ENCODE data around the gene TRAF3IP3. TPM values are rescaled to one million over a fixed set of nuclear protein-coding genes. Genes with fewer than 3 reads are reported as not detected.

TRAF3IP3 gene
- polyA plus RNA-seq, 1 donor from 2014 or later: not detected

- no peaks in the 10 kb centered on the region for H3K9me3 ChIP-seq (ENCODE audit: low read length)
- H3K27me3 ChIP-seq (ENCODE audit: insufficient read depth, low read depth, low read length): no peaks in the 10 kb centered on the region
- no peak overlapping the region for H3K4me2 ChIP-seq (ENCODE audit: low read length)
- no peaks in the 10 kb centered on the region for H3K36me3 ChIP-seq (ENCODE audit: insufficient read depth, low read length)
- H3K9ac ChIP-seq (ENCODE audit: low read length): no peak overlapping the region
- TF ChIP-seq RAD21 (conservative IDR thresholded peaks at IDR 0.05): no peak
- H3K9me2 ChIP-seq (ENCODE audit: insufficient read depth, low read length): no peaks in the 10 kb centered on the region
- H3K4me3 ChIP-seq (ENCODE audit: low read length): no peak overlapping the region
- no peaks in the 10 kb centered on the region for H3F3A ChIP-seq (ENCODE audit: insufficient read depth, low read length, poor library complexity, severe bottlenecking)
- H3K79me2 ChIP-seq (replicated peaks; ENCODE audit: insufficient read depth, low read length): no peaks in the 10 kb centered on the region
- no peak overlapping the region for H3K27ac ChIP-seq (ENCODE audit: low read length)
- no peaks in the 10 kb centered on the region for H4K20me1 ChIP-seq (ENCODE audit: insufficient read depth)
- H2AFZ ChIP-seq (ENCODE audit: low read depth, low read length): no peak overlapping the region
Observed at GRCh38 chr1:209715314-209715713, 40.5 kb upstream of the TRAF3IP3 start.

- no peak overlapping the region for H3K4me3 ChIP-seq (ENCODE audit: low read length)
- no peaks in the 10 kb centered on the region for H3K36me3 ChIP-seq (ENCODE audit: insufficient read depth, low read length)
- H4K20me1 ChIP-seq (ENCODE audit: insufficient read depth): no peaks in the 10 kb centered on the region
- no peak for TF ChIP-seq REST (IDR thresholded peaks at IDR 0.05; ENCODE audit: borderline replicate concordance)
- no peaks in the 10 kb centered on the region for H3K27me3 ChIP-seq (ENCODE audit: insufficient read depth, low read depth, low read length)
- H3K9me2 ChIP-seq (ENCODE audit: insufficient read depth, low read length): no peaks in the 10 kb centered on the region
- no peaks in the 10 kb centered on the region for H3K9me3 ChIP-seq (ENCODE audit: low read length)
- H3F3A ChIP-seq (ENCODE audit: insufficient read depth, low read length, poor library complexity, severe bottlenecking): no peaks in the 10 kb centered on the region
- no peak overlapping the region for H3K27ac ChIP-seq (ENCODE audit: low read length)
- no peak overlapping the region for H3K4me2 ChIP-seq (ENCODE audit: low read length)
- no peak overlapping the region for H3K9ac ChIP-seq (ENCODE audit: low read length)
- H3K79me2 ChIP-seq (replicated peaks; ENCODE audit: insufficient read depth, low read length): no peaks in the 10 kb centered on the region
- no peak overlapping the region for H2AFZ ChIP-seq (ENCODE audit: low read depth, low read length)
Observed at GRCh38 chr1:209717818-209718217, 38.0 kb upstream of the TRAF3IP3 start.

- no peaks in the 10 kb centered on the region for H3F3A ChIP-seq (ENCODE audit: insufficient read depth, low read length, poor library complexity, severe bottlenecking)
- no peak overlapping the region for H3K9ac ChIP-seq (ENCODE audit: low read length)
- H3K27me3 ChIP-seq (ENCODE audit: insufficient read depth, low read depth, low read length): no peaks in the 10 kb centered on the region
- H3K4me2 ChIP-seq (ENCODE audit: low read length): no peak overlapping the region
- no peaks in the 10 kb centered on the region for H3K9me3 ChIP-seq (ENCODE audit: low read length)
- no peaks in the 10 kb centered on the region for H4K20me1 ChIP-seq (ENCODE audit: insufficient read depth)
- no peaks in the 10 kb centered on the region for H3K9me2 ChIP-seq (ENCODE audit: insufficient read depth, low read length)
- H3K36me3 ChIP-seq (ENCODE audit: insufficient read depth, low read length): no peaks in the 10 kb centered on the region
- no peak for TF ChIP-seq TAF1 (IDR thresholded peaks at IDR 0.05; ENCODE audit: low read depth)
- no peaks in the 10 kb centered on the region for H3K79me2 ChIP-seq (replicated peaks; ENCODE audit: insufficient read depth, low read length)
- no peak overlapping the region for H3K27ac ChIP-seq (ENCODE audit: low read length)
- no peak overlapping the region for H3K4me3 ChIP-seq (ENCODE audit: low read length)
- no peak overlapping the region for H2AFZ ChIP-seq (ENCODE audit: low read depth, low read length)
Observed at GRCh38 chr1:209720326-209720725, 35.5 kb upstream of the TRAF3IP3 start.

GRCh38 chr1:209720826-209721225 is 35.0 kb upstream of the TRAF3IP3 start:
- H3F3A ChIP-seq (ENCODE audit: insufficient read depth, low read length, poor library complexity, severe bottlenecking): no peaks in the 10 kb centered on the region
- no peaks in the 10 kb centered on the region for H3K9me2 ChIP-seq (ENCODE audit: insufficient read depth, low read length)
- no peaks in the 10 kb centered on the region for H4K20me1 ChIP-seq (ENCODE audit: insufficient read depth)
- TF ChIP-seq REST (IDR thresholded peaks at IDR 0.05; ENCODE audit: borderline replicate concordance) (no peak), EP300 (conservative IDR thresholded peaks at IDR 0.05; ENCODE audit: poor library complexity, severe bottlenecking) (no peak), POLR2AphosphoS5 (IDR thresholded peaks at IDR 0.05) (no peak), RAD21 (conservative IDR thresholded peaks at IDR 0.05) (no peak)
- H3K4me3 ChIP-seq (ENCODE audit: low read length): no peak overlapping the region
- no peak overlapping the region for H3K27ac ChIP-seq (ENCODE audit: low read length)
- H3K9me3 ChIP-seq (ENCODE audit: low read length): no peaks in the 10 kb centered on the region
- no peak overlapping the region for H3K4me2 ChIP-seq (ENCODE audit: low read length)
- H3K36me3 ChIP-seq (ENCODE audit: insufficient read depth, low read length): no peaks in the 10 kb centered on the region
- H3K79me2 ChIP-seq (replicated peaks; ENCODE audit: insufficient read depth, low read length): no peaks in the 10 kb centered on the region
- H3K9ac ChIP-seq (ENCODE audit: low read length): no peak overlapping the region
- H3K27me3 ChIP-seq (ENCODE audit: insufficient read depth, low read depth, low read length): no peaks in the 10 kb centered on the region
- no peak overlapping the region for H2AFZ ChIP-seq (ENCODE audit: low read depth, low read length)

Data from neural cell (in vitro differentiated cells).